HUDEP-2 (cell line): Measurements from ENCODE around the gene ZNF33B.
"Not testable (repeated sequence)": the region's sequence is repeated elsewhere in the genome, so short reads cannot be mapped to it uniquely, and the experiment has no call there.

Experiments used
- DNase-seq, 76 experiments: peaks; one replicate each; lab custom pipeline; 2025; ENCODE audit not compliant: unreplicated experiment in 76 of 76; lab: John Stamatoyannopoulos, UW

The ZNF33B gene

DNA sequence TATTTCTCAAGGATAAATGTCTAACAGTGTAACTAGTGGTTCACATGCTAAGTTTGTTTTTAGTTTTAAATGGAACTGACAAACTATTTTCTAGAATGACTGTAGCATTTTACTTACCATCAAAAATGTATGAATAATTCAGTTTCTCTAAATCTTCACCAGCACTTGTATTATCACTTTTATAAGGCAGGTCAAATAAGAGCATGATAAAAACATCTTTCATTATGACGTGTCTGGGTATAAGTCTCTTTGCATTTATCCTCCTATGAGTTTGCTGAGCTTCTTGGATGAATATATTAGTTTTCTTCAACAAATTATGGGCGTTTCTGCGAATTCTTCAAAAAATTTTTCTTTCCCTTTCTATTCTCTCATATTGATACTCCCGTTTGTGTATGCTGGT, 19.9 kb downstream of the ZNF33B start:
- no peak for DNase-seq

DNA sequence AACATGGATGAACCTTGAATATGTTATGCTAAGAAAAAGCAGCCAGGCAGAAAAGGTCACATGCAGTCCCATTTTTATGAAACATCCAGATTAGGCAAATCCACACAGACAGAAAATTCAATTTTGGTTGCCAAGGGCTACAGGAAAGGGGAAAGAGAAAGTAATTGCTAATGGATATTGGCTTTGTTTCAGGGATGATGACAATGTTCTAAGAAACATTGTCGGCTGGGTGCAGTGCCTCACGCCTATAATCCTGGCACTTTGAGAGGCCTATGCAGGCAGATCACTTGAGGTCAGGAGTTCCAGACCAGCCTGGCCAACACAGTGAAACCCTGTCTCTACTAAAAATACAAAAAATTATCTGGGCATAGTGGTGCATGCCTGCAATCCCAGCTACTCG, 23.0 kb downstream of the ZNF33B start:
- DNase-seq: no peak

GRCh38 chr10:42609872-42610271, 28.5 kb downstream of the ZNF33B start:
- no peak for DNase-seq

DNA sequence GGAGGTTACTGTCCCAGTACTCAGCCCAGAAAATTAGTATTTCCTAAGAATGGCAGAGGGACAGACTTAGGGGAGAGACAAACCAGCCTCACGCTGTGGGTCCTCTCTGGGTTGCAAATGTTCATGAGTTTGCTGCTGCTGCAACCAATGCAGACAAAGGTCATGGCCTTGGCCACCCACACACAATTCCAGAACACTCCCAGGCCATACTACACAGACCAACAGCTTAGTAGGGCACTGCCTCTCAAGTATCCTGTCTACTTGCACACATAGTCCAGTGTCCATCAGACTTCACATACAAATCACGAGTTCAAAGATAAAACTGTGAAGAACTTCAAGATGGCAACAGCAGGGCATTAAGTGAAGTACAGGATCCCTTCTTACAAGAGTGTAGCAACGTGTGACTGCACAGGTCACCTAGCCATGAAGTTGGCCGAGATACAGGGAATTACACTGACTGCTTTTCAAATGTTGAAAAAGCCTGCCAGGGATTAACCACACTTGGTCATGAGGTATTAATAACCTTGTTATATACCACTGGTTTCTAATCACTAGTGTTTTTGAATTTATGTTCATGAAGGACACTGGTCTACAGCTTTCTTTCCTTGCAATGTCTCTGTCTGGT, 40.0 kb downstream of the ZNF33B start:
- DNase-seq: no peak

GRCh38 chr10:42596196-42596595, 42.2 kb downstream of the ZNF33B start:
- DNase-seq: no peak

- no peak for DNase-seq
These were observed 44.1 kb downstream of the ZNF33B start for GRCh38 chr10:42594246-42594650.

DNA sequence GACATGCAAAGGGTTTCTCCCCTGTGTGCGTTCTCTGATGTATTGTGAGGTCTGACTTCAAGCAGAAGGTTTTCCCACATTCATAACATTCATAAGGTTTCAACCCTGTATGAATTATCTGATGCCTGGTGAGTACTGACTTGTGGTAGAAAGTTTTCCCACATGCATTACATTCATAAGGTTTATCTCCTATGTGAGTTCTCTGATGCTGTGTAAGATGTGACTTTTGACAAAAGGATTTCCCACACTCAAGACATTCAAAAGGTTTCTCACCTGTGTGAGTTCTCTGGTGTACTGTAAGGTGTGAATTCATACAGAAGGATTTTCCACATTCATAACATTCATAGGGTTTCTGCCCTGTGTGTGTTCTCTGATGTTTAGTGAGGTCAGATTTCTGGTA, 45.1 kb downstream of the ZNF33B start:
- DNase-seq: no peak

GRCh38 chr10:42583828-42584227, 54.5 kb downstream of the ZNF33B start:
- no peak for DNase-seq

- no peak for DNase-seq
These were observed 60.4 kb downstream of the ZNF33B start for GRCh38 chr10:42578019-42578418.

GRCh38 chr10:42576338-42576737, 62.0 kb downstream of the ZNF33B start:
- DNase-seq: no peak

DNA sequence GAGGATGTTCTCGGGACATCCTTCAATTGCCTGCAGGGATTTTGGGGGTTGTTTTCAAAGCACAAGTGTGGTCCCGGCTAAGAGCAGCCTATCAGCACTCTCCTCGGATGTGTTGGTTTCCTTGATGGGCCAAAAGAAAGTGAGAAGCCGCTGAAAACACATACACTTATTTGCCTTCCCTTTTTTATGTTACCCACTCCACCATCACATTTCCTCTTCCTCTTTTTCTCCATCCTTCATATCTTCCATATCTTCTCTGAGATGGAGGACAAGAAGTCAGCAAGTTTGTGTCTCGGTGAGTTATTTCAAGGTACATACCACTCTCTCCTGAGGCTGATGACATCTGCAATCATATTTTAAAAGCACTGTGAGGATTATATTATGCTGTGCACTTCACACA, 64.0 kb downstream of the ZNF33B start:
- no peak for DNase-seq

DNA sequence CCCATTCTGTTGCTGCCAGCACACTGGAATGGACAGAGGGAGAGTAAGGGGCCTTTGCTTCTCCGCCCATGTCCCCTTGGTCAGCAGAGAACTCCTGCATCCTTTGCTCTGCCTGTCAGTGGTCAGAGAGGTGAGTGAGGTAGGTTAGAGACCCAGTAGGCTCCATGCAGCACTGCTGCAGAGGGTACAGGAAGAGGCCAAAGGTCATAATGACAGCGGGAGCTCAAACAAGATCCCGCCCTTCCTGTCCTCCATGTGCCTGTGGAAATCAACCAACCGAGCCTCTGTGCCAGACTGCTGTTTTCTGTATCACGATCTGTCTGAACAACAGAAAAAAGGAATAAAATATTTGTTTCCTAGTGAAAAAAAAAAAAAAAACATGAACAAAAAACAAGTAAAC, 81.4 kb downstream of the ZNF33B start:
- DNase-seq: no peak

DNA sequence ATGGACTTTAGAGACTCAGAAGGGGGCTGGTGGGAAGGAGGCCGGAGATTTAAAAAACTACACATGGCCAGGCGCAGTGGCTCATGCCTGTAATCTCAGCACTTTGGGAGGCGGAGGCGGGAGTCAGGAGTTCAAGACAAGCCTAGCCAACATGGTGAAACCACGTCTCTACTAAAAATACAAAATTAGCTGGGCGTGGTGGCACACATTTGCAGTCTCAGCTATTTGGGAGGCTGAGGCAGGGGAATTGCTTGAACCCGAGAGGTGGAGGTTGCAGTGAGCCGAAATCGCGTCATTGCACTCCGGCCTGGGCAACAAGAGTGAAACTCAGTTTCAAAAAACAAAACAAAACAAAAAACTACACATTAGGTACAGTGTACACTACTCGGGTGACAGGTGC, 84.8 kb downstream of the ZNF33B start:
- not testable (repeated sequence) for DNase-seq

- DNase-seq: peak in 6 of 76 experiments; percentile 30 to 52 (median 38)
These were observed 85.3 kb downstream of the ZNF33B start for GRCh38 chr10:42553064-42553407.

GRCh38 chr10:42552188-42553063, 85.9 kb downstream of the ZNF33B start:
- peak in 75 of 76 experiments; percentile 49 to 96 (median 92) for DNase-seq

DNA sequence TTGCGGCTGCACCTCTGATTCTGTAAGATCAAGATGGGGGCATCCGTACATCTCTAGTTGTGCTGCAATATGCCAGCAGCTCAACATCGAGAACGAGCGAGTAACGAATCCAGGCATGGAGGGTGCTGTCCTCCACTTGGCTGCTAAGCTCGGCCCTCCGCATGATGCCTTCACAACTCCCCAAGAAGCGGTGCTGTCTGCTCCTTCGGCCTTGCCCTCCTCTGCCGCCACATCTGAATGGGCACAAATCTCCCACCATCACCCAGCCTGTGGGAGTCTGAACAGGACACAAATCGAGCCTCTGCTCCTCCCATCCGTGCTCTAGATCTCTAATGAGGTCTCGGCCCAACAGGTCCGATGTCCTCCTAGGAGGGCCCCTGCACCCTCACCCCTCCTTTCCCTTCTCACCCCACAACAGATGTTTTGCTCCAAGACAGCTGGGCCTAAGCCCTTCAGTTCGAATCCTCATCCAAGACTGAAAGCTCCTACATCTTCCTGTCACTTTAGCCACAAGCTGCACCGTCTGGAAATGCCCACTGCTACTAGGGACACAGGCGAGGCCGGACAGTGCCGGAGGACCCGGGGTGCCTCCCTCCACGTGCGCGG, 86.7 kb downstream of the ZNF33B start:
- peak in 5 of 76 experiments; percentile 11 to 45 (median 15) for DNase-seq

- DNase-seq: no peak
These were observed 88.5 kb downstream of the ZNF33B start for GRCh38 chr10:42549851-42550250.

DNA sequence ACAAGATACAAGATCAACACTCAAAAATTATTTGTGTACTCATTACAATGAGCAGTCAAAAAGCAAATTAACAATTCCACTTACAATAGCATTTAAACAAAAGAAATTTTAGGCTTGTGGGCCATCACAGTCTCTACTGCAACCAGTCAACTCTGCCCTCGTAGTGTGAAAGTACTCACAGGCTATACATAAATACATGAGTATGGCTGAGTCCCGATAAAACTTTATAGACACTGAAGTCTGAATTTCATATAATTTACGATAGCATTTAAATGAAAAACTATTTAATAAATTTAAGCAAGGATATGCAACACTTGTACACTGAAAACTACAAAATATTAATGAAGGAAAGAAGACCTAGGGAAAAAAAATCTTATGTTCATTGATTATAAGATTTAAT, 90.1 kb downstream of the ZNF33B start:
- no peak for DNase-seq

- DNase-seq: no peak
These were observed 93.4 kb downstream of the ZNF33B start for GRCh38 chr10:42544945-42545344.

GRCh38 chr10:42543840-42544372, 94.5 kb downstream of the ZNF33B start:
- no peak for DNase-seq
